ENCODE measurements around the gene DYNC1LI1. TPM values are rescaled to one million over a fixed set of nuclear protein-coding genes. Genes with fewer than 3 reads are reported as not detected.

DYNC1LI1 gene
- total RNA-seq, 1 experiment from 2014 or later, result 56.2 TPM

DNA sequence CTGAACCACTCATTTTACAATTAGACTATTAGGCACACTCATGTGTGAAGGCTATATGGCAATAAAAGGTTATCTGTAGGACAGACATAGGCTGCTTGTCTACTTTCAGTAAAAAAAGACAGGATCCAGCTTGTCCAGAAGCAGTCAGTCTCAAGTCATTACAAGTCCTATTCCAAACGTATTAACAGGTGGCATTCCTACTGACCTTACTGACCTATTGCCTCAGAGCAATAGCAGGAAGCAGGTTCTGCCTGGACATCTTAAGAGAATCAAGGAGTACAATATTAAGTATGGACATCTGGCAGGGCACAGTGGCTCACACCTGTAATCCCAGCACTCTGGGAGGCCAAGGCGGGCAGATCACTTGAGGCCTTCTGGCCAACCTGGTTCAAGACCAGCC, 75.0 kb downstream of the DYNC1LI1 start:
- Histone ChIP-seq H2AK5ac (ENCODE audit: insufficient read length, low read length) (no peak overlapping the region), H3K4me2 (ENCODE audit: insufficient read depth, insufficient read length, low read length) (no peak overlapping the region), H3K79me2 (ENCODE audit: insufficient read depth, low read length) (no peaks in the 10 kb centered on the region; the same call in 1 of the 2 replicates), H2BK15ac (ENCODE audit: low read depth, low read length) (no peak overlapping the region), H3K23ac (ENCODE audit: insufficient read length, low read depth, low read length) (no peak overlapping the region), H2BK12ac (ENCODE audit: insufficient read length, low read depth, low read length) (no peak overlapping the region), H3K18ac (ENCODE audit: insufficient read length, low read depth, low read length) (no peak overlapping the region), H3K14ac (ENCODE audit: insufficient read depth, low read length) (no peak overlapping the region), H3T11ph (ENCODE audit: low read length) (no peak overlapping the region), H3K23me2 (ENCODE audit: insufficient read length, low read depth, low read length, poor library complexity, severe bottlenecking) (no peaks in the 10 kb centered on the region), H2BK5ac (ENCODE audit: insufficient read length, low read length) (no peak overlapping the region), H3K27ac (ENCODE audit: insufficient read length, low read depth, low read length) (no peak overlapping the region), H3K27me3 (ENCODE audit: insufficient read depth, low read length) (no peaks in the 10 kb centered on the region), H4K20me1 (ENCODE audit: control insufficient read depth, insufficient read depth, insufficient read length) (no peaks in the 10 kb centered on the region), H2BK20ac (ENCODE audit: low read depth, low read length, poor library complexity, severe bottlenecking) (no peak overlapping the region), H3K9ac (ENCODE audit: extremely low read depth, insufficient read length, low read length) (no peak overlapping the region), H4K8ac (replicated peaks; ENCODE audit: insufficient read length, low read depth, low read length) (no peak overlapping the region), H3K56ac (ENCODE audit: insufficient read length, low read depth, low read length) (no peak overlapping the region), H2AFZ (ENCODE audit: low read length) (no peak overlapping the region), H3K9me3 (ENCODE audit: control insufficient read depth, low read depth, low read length) (no peaks in the 10 kb centered on the region), H3K4me1 (ENCODE audit: insufficient read depth, low read length) (no peaks in the 10 kb centered on the region), H2BK120ac (ENCODE audit: low read depth, low read length, poor library complexity, severe bottlenecking) (no peak overlapping the region), H3K4ac (ENCODE audit: low read depth, low read length) (no peak overlapping the region), H4K91ac (ENCODE audit: insufficient read length, low read depth, low read length) (no peak overlapping the region), H3K79me1 (ENCODE audit: insufficient read depth, low read depth, low read length, poor library complexity, severe bottlenecking) (no peaks in the 10 kb centered on the region), H4K5ac (ENCODE audit: insufficient read length, low read depth, low read length) (no peak overlapping the region)
- Mint-ChIP-seq H3K4me1 (0 out of 4 replicates have a peak, but pooled peaks cover 0 to 2% of the 10 kb centered on the region in 2 experiments), H3K27me3 (ENCODE audit: low read depth) (no peaks in the 10 kb centered on the region), H3K36me3 (ENCODE audit: insufficient read depth in 1 of 3, low read depth in 3 of 3) (peaks cover 3 to 8% (median 5%) of the 10 kb centered on the region in 3 experiments; a peak in 4 of 7 replicates), H3K9me3 (no peaks in the 10 kb centered on the region; a peak in 1 of 5 replicates), H3K4me3 (no peak overlapping the region), H3K27ac (no peak overlapping the region)
- no peak for DNase-seq
- TF ChIP-seq, protein P1, sequence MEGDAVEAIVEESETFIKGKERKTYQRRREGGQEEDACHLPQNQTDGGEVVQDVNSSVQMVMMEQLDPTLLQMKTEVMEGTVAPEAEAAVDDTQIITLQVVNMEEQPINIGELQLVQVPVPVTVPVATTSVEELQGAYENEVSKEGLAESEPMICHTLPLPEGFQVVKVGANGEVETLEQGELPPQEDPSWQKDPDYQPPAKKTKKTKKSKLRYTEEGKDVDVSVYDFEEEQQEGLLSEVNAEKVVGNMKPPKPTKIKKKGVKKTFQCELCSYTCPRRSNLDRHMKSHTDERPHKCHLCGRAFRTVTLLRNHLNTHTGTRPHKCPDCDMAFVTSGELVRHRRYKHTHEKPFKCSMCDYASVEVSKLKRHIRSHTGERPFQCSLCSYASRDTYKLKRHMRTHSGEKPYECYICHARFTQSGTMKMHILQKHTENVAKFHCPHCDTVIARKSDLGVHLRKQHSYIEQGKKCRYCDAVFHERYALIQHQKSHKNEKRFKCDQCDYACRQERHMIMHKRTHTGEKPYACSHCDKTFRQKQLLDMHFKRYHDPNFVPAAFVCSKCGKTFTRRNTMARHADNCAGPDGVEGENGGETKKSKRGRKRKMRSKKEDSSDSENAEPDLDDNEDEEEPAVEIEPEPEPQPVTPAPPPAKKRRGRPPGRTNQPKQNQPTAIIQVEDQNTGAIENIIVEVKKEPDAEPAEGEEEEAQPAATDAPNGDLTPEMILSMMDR (conservative IDR thresholded peaks at IDR 0.05), result no peak
- WGBS (ENCODE audit: extremely low coverage, insufficient read length, low lambda C conversion rate), result no CpG with 5 or more reads among the region's 2 CpGs

Data from H9 (cell line).